HepG2 (cell line): ENCODE measurements around the gene PFKP. TPM values are rescaled to one million over a fixed set of nuclear protein-coding genes. Genes with fewer than 3 reads are reported as not detected.

Source experiments
- ARID3A ChIP-seq: IDR thresholded peaks from 2 replicates; pipeline ENCODE4 v1.6.1; 2012; ENCODE audit warnings: low read depth, low read length, improper control_type of control experiment
- ARNT2 ChIP-seq: sonication (generic); formaldehyde crosslinking; IDR thresholded peaks from 2 replicates; pipeline ENCODE4 v1.8.0; 2022; ENCODE audit warnings: mild to moderate bottlenecking, low read depth, missing genetic modification reagents, moderate library complexity
- FOXP4 ChIP-seq: sonication (generic); formaldehyde crosslinking; IDR thresholded peaks from 2 replicates; pipeline ENCODE4 v1.4.0; 2020; ENCODE audit warnings: missing genetic modification reagents
- HCFC1 ChIP-seq: fragments of 150-350 bp; IDR thresholded peaks from 2 replicates; pipeline ENCODE4 v1.6.1; 2014; ENCODE audit warnings: low read depth, low read length
- HINFP ChIP-seq: sonication (generic); formaldehyde crosslinking; IDR thresholded peaks from 2 replicates; pipeline ENCODE4 v1.4.0; 2020; ENCODE audit warnings: low read depth, mild to moderate bottlenecking, missing genetic modification reagents
- HMG20A ChIP-seq: IDR thresholded peaks from 2 replicates; pipeline ENCODE4 v1.6.1; 2016; ENCODE audit warnings: borderline replicate concordance
- HNF1A ChIP-seq, 2 experiments: sonication (generic) in 1 of 2; formaldehyde crosslinking in 1 of 2; IDR thresholded peaks; 2 replicates each; pipeline versions ENCODE4 v1.4.0 to v1.6.1; 2016 to 2020; ENCODE audit warnings: borderline replicate concordance in 1 of 2, low read depth in 1 of 2, mild to moderate bottlenecking in 1 of 2, missing genetic modification reagents in 1 of 2
- JARID2 ChIP-seq: sonication (generic); formaldehyde crosslinking; IDR thresholded peaks from 2 replicates; pipeline ENCODE4 v1.8.1; 2023; ENCODE audit warnings: missing genetic modification reagents, inconsistent platforms; ENCODE audit not compliant: insufficient replicate concordance
- KAT2B ChIP-seq: fragments of 150-350 bp; IDR thresholded peaks from 2 replicates; pipeline ENCODE4 v1.6.1; 2014; ENCODE audit warnings: low read depth, low read length, borderline replicate concordance
- NFE2L2 ChIP-seq: fragments of 150-350 bp; IDR thresholded peaks from 2 replicates; pipeline ENCODE4 v1.6.1; 2014; ENCODE audit warnings: low read length
- SP140L ChIP-seq: sonication (generic); formaldehyde crosslinking; IDR thresholded peaks from 2 replicates; pipeline ENCODE4 v1.4.0; 2020; ENCODE audit warnings: missing genetic modification reagents, borderline replicate concordance
- ZMAT5 ChIP-seq: sonication (generic); formaldehyde crosslinking; IDR thresholded peaks from 2 replicates; pipeline ENCODE4 v1.5.0; 2020; ENCODE audit warnings: mild to moderate bottlenecking, low read depth, missing genetic modification reagents, borderline replicate concordance
- ZNF207 ChIP-seq: fragments of 450-650 bp; IDR thresholded peaks from 2 replicates; pipeline ENCODE4 v1.6.1; 2016; ENCODE audit warnings: antibody characterized with exemption, borderline replicate concordance
- ZNF430 ChIP-seq: sonication (generic); formaldehyde crosslinking; IDR thresholded peaks from 2 replicates; pipeline ENCODE4 v1.9.0; 2021; ENCODE audit warnings: mild to moderate bottlenecking, missing genetic modification reagents
- ZNF451 ChIP-seq: sonication (generic); formaldehyde crosslinking; IDR thresholded peaks from 2 replicates; pipeline ENCODE4 v1.5.0; 2020; ENCODE audit warnings: mild to moderate bottlenecking, missing genetic modification reagents
- ZNF614 ChIP-seq: IDR thresholded peaks from 2 replicates; pipeline ENCODE4 v1.6.1; 2018; ENCODE audit warnings: missing biosample characterization, missing genetic modification reagents, inconsistent platforms, borderline replicate concordance
- ZSCAN30 ChIP-seq: sonication (generic); formaldehyde crosslinking; IDR thresholded peaks from 2 replicates; pipeline ENCODE4 v1.5.0; 2020; ENCODE audit warnings: mild to moderate bottlenecking, missing genetic modification reagents
- polyA plus RNA-seq, 8 experiments: library from polyadenylated mRNA; depleted of rRNA in 3 of 8; stranded (reverse) in 7 of 8; unstranded in 1 of 8; fragments of >200 nt; fragmentation: Illumina TruSeq in 4 of 8; extraction: Trizol in 4 of 8; gene quantifications; 2 replicates each; pipeline versions ENCODE4 v1.2.1 to v1.2.3, GENCODE V29; 2011 to 2016; ENCODE audit warnings: low read depth in 4 of 8, missing spikeins in 1 of 8, mixed read lengths in 1 of 8; ENCODE audit not compliant: insufficient read depth in 1 of 8
- total RNA-seq, 5 experiments: library from RNA; depleted of rRNA; stranded (reverse); fragments of >200 nt; fragmentation: Illumina TruSeq; extraction: Trizol; gene quantifications; 2 replicates each; pipeline ENCODE4 v1.2.3, GENCODE V29; 2016; ENCODE audit warnings: low read depth in 1 of 5

The PFKP gene
- total and polyA plus RNA-seq, 2 of the 13 experiments (the other 11 are each of a cell fraction or from before 2014, with no cell fraction given): 0.80 to 2.4 TPM

- TF ChIP-seq ARID3A (no peak), FOXP4 (CRISPR knock-in tag) (0 out of 2 replicates have a peak, but pooled peaks have one; percentile 17), HMG20A (CRISPR knock-in tag) (no peak), SP140L (CRISPR knock-in tag) (no peak), ZNF207 (no peak), ARNT2 (CRISPR knock-in tag) (peak; percentile 78), JARID2 (no peak), HCFC1 (no peak), HNF1A (IDR thresholded peaks at IDR 0.05; ENCODE audit: low read depth) (no peak), HNF1A (CRISPR knock-in tag; IDR thresholded peaks at IDR 0.05; ENCODE audit: borderline replicate concordance) (0 out of 2 replicates have a peak, but pooled peaks have one; percentile 19), ZNF614 (CRISPR knock-in tag) (no peak), KAT2B (no peak), HINFP (peak; percentile 35; the same call in 1 of the 2 replicates), NFE2L2 (no peak), ZMAT5 (no peak), ZNF451 (CRISPR knock-in tag) (peak; percentile 82), ZSCAN30 (CRISPR knock-in tag) (no peak), ZNF430 (0 out of 2 replicates have a peak, but pooled peaks have one; percentile 76)
These were observed 105.3 kb downstream of the PFKP start, which contains the start of gene PITRM1 (continued) for GRCh38 chr10:3172446-3173170.
